GM10847 (cell line): Measurements from ENCODE around the gene DHFR.

Experiments
- POLR2A ChIP-seq: IDR thresholded peaks from 2 replicates; pipeline ENCODE4 v1.6.1; 2011; ENCODE audit not compliant: insufficient read length; ENCODE audit errors: extremely low read depth

Gene DHFR

GRCh38 chr5:80588858-80589540 lies 65.8 kb downstream of the DHFR start:
- TF ChIP-seq POLR2A = no peak

- no peak for TF ChIP-seq POLR2A
Measured at GRCh38 chr5:80584770-80585169, 70.0 kb downstream of the DHFR start.

GRCh38 chr5:80579050-80579449 lies 75.7 kb downstream of the DHFR start:
- no peak for TF ChIP-seq POLR2A

GRCh38 chr5:80577707-80578106 lies 77.1 kb downstream of the DHFR start:
- no peak for TF ChIP-seq POLR2A

- no peak for TF ChIP-seq POLR2A
Measured at GRCh38 chr5:80576383-80576782, 78.4 kb downstream of the DHFR start.
